ENCODE data around the gene APOBEC3A. TPM values are rescaled to one million over a fixed set of nuclear protein-coding genes. Genes with fewer than 3 reads are reported as not detected.
A peak's percentile ranks its signal among the peaks of the same experiment; 100 is the strongest.
"Not testable (repeated sequence)": the region's sequence is repeated elsewhere in the genome, so short reads cannot be mapped to it uniquely, and the experiment has no call there.

The APOBEC3A gene
- total and polyA plus RNA-seq, 2 of the 13 experiments (the other 11 are each of a cell fraction or from before 2014, with no cell fraction given), result not detected

DNA sequence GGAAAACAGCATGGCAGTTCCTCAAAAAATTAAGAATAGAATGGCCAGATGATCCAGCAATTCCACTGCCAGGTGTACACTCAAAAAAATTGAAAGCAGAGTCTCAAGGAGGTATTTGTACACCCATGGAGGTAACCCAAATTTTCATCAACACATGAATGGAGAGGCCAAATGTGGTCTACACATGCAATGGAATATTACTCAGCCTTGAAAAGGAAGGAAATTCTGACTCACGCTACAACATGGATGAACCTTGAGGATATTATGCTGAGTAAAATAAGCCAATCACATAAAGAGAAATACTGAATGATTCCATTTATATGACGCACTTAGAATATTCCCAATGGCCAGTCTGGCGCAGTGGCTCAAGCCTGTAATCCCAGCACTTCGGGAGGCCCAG, 19.9 kb downstream of the APOBEC3A start:
- H4K20me1 ChIP-seq (ENCODE audit: insufficient read depth, low read length); H3K79me2 ChIP-seq (ENCODE audit: insufficient read depth, low read length); DNase-seq (ENCODE audit: low spot score); H3K9ac ChIP-seq (ENCODE audit: insufficient read depth, low read depth, low read length); H3K9me3 ChIP-seq (ENCODE audit: low read length); FAIRE-seq; H2AFZ ChIP-seq (ENCODE audit: low read length); intact Hi-C loops (cut with micrococcal nuclease; ENCODE audit: unreplicated experiment); H3K27ac ChIP-seq (ENCODE audit: extremely low read length, insufficient read depth, low read length); BruUV-seq (replicated peaks); H3K4me3 ChIP-seq (replicated peaks in 1 of 3; ENCODE audit: insufficient read depth in 1 of 3, low read depth in 2 of 3, low read length in 3 of 3); POLR2A ChIA-PET; in situ Hi-C loops (cut with HindIII; ENCODE audit: extremely low pct_ligation_motif_present, low pct_unique_long_range_greater_than_20kb); ATAC-seq; CTCF ChIA-PET (ENCODE audit: low intra/inter-chr PET ratio, low total read pairs); H3K4me2 ChIP-seq (ENCODE audit: low read depth, low read length); H3K36me3 ChIP-seq (replicated peaks in 1 of 2; ENCODE audit: control insufficient read depth in 1 of 2, insufficient read depth in 2 of 2, low read length in 2 of 2); H3K27me3 ChIP-seq (ENCODE audit: control insufficient read depth in 1 of 2, insufficient read depth in 2 of 2, low read length in 2 of 2): not testable (repeated sequence)
- WGBS (ENCODE audit: low lambda C conversion rate), result 91% methylated on average over 4 of the region's 4 CpGs
- peaks cover 20% of the 10 kb centered on the region for H3K4me1 ChIP-seq (ENCODE audit: insufficient read depth, low read length)

DNA sequence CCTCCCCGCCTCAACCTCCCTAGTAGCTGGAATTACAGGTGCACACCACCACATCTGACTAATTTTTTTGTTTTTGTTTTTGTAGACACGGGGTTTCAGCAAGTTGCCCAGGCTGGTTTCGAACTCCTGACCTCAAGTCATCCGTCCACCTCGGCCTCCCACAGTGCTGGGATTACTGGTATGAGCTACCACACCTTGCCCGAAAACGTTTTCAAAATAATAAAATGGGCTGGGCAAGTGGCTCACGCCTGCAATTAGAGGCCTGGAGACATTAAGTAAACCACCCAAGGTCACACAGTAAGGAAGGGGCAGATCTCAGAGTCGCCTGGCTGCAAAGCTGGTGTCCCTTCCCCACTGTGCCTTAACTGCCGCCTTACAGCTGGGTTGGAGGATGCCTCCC, 23.2 kb downstream of the APOBEC3A start:
- Histone ChIP-seq H3K4me1 (ENCODE audit: insufficient read depth, low read length) (peaks cover 27% of the 10 kb centered on the region), H3K4me2 (ENCODE audit: low read depth, low read length) (peak overlapping the region; percentile 82), H3K4me3 (replicated peaks in 1 of 3; ENCODE audit: insufficient read depth in 1 of 3, low read depth in 2 of 3, low read length in 3 of 3) (peak overlapping the region in 1 of 3 experiments; percentile 43; a peak in 1 of 6 replicates)
- BruUV-seq (replicated peaks); H3K9me3 ChIP-seq (ENCODE audit: low read length); H3K79me2 ChIP-seq (ENCODE audit: insufficient read depth, low read length); H3K27me3 ChIP-seq (ENCODE audit: control insufficient read depth in 1 of 2, insufficient read depth in 2 of 2, low read length in 2 of 2); H3K36me3 ChIP-seq (replicated peaks in 1 of 2; ENCODE audit: control insufficient read depth in 1 of 2, insufficient read depth in 2 of 2, low read length in 2 of 2); H2AFZ ChIP-seq (ENCODE audit: low read length); intact Hi-C loops (cut with micrococcal nuclease; ENCODE audit: unreplicated experiment); in situ Hi-C loops (cut with HindIII; ENCODE audit: extremely low pct_ligation_motif_present, low pct_unique_long_range_greater_than_20kb); DNase-seq (ENCODE audit: low spot score); H4K20me1 ChIP-seq (ENCODE audit: insufficient read depth, low read length); H3K9ac ChIP-seq (ENCODE audit: insufficient read depth, low read depth, low read length); ATAC-seq; H3K27ac ChIP-seq (ENCODE audit: extremely low read length, insufficient read depth, low read length): not testable (repeated sequence)
- POLR2A ChIA-PET, result interaction anchor here (0.9 to 1.0 kb wide), 2 partner anchors 56 to 339 kb away, joined by 3 read pairs; partner anchors contain the start of gene RPL3
- 22% methylated on average over 10 of the region's 10 CpGs for WGBS (ENCODE audit: low lambda C conversion rate)
- CTCF ChIA-PET (ENCODE audit: low intra/inter-chr PET ratio, low total read pairs), result interaction anchor here (1.0 to 1.7 kb wide), 3 partner anchors 22 to 112 kb away, joined by 3 to 11 read pairs (median 7); no protein-coding TSS in a partner anchor
- peak; percentile 40 for FAIRE-seq
